WI38 (cell line): ENCODE measurements around the gene IL1A.

ENCODE experiments used
- H3K4me3 ChIP-seq: 2 replicates; pipeline ENCODE4 v1.5.1; 2011; ENCODE audit warnings: low read depth, mild to moderate bottlenecking, control low read depth, low read length
- CTCF ChIP-seq: IDR thresholded peaks from 2 replicates; pipeline ENCODE4 v1.5.1; 2012; ENCODE audit warnings: low read depth, mild to moderate bottlenecking, control low read depth, low read length

The IL1A gene

DNA sequence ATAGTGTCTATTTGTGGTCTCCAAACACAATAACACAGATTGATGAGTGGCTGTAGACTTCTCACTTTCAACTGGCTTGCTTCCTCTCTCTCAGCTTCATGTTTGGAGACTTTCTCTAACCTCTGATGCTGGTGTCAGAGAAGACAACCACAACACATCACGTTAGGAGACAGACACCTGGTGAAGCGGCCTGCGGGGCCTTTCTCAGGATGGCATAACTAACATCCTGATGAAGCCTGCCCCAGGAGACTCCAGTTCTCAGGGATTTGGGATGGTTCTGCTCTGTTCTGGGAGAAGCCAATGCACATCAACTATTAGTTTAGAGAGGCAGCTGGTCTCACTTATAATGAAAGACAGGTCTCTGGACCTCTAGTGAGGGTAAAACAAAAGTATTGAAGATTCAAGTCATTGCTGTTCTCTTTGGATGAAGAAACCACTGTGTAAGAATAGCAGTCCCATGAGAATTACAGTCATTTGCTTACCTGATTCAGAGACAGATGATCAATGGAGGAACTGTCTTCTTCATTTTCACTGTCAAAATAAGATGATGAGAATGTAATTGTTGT is 2.0 kb downstream of the IL1A start:
- H3K4me3 ChIP-seq: no peak overlapping the region
- no peak for TF ChIP-seq CTCF

GRCh38 chr2:112779598-112779997 is 4.7 kb downstream of the IL1A start:
- TF ChIP-seq CTCF: no peak

GRCh38 chr2:112777036-112777435 is 7.3 kb downstream of the IL1A start:
- no peak overlapping the region for H3K4me3 ChIP-seq
- TF ChIP-seq CTCF: no peak

More at GRCh38 chr2:112779598-112779997, 4.7 kb downstream of the IL1A start:
- H3K4me3 ChIP-seq: no peak overlapping the region

DNA sequence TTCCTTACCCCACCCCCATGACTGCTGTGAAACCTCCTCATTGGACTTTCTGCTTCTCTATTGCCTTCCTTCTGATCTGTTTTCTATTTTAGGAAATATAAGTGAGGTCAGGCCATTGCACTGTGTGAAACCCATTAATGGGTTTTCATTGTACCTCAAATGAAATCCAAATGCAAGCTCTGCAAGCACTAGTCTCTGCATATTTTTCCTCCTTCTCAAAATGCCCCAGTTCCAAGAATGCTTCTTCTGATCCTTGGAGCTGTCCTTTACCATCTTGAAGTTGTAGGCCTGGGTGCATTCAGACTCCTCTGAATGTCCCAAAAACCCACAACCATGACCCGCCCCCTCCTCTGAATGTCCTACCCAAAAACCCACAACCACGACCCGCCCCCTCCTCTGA is 8.2 kb downstream of the IL1A start:
- H3K4me3 ChIP-seq: no peak overlapping the region
- no peak for TF ChIP-seq CTCF

DNA sequence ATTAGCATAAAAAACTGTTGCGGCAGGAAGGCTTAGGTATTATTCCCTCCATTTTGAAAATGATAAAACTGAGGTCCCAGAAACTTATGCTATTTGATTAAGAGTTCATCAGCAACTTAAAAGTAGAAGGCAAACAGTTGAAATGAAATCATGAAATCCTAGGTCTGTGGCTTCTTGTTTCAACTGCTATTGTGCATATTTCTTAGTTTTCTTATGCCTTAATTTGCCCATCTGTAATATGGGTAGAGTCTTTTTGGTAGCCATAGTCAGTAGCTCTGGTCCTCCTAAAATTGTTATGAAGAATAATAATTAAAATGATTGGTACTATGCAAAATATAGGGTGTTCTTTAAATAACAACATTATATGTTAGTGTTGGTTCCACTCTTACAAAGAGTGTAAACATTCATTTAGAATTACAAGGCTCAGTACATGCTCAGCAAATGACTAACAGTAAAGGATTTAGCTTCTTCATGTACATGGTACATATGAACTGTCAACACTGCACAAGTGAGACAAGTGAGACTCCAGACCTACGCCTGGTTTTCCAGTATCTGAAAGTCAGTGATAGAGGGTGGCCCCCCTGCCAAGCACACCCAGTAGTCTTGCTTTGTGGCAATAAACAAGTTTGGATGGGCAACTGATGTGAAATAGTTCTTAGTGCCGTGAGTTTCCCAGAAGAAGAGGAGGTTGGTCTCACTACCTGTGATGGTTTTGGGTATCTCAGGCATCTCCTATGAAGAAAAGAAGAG is 9.6 kb downstream of the IL1A start:
- no peak for TF ChIP-seq CTCF
- H3K4me3 ChIP-seq: no peak overlapping the region

DNA sequence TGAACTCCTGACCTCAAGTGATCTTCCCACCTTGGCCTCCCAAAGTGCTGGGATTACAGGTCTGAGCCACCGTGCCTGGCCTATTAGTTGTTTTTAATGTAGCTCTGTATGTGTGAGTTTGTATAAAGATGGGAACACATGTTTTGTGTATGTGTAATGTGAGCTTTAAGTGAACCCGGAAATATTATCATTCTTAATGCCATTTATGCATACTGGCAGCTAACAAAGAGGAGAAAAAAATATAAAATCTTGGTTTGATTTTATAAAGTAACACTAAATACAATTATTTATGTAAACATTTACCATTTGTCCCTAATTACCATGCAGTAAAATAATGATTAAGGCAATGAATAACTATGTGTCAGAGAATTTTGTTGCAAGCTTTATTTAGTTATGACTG is 10.7 kb downstream of the IL1A start:
- no peak for TF ChIP-seq CTCF
- H3K4me3 ChIP-seq: no peak overlapping the region

DNA sequence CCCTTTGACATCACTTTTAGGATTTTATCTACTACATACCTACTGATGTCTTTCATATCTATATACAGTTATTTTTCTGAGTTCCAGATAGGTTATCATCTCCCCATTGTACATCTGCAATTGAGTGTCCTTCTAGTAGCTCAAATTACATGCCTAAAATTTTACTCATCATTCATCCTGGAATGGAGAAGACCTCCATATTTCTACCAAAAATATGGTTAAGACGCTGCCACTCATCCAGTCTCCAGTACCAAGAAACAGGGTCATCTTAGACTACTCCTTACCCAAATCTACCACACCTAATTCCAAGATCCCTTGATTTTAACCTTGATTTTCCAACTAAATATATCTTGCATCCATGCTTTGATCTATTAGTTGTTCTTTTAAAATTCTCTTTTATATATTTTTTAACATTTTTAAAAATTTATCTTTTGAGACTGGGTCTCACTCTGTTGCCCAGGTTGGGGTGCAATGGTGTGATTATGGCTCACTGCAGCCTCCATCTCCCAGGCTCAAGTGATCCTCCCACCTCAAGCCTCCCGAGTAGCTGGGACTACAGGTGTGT is 11.3 kb downstream of the IL1A start:
- H3K4me3 ChIP-seq: no peak overlapping the region
- TF ChIP-seq CTCF: no peak
